ENCODE results near the gene MMS19.

The MMS19 gene

DNA sequence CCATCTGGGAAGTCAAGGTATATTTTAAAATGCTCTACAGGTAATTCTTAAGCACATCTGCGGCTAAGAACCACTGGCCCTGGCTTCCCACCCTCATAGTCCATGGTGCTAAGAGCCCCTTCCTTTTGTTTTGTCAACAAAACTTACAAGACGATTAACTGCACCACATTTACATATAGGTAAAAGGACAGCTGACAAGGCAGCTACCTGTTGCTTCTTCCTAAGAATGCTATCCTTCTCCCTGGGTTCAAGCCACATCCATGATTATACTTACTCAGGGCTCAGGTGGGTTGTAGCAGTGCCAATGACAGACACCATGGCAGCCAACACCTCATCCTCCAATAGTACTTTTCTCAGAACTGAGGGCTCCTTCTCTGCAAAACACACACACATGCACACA, 35.9 kb downstream of the MMS19 start:
- H3K36me3 ChIP-seq (ENCODE audit: control insufficient read depth, insufficient read depth, low read length): peaks cover 96% of the 10 kb centered on the region
- no peak overlapping the region for H3K4me3 ChIP-seq (ENCODE audit: extremely low read depth, insufficient read depth, low read length, poor library complexity, severe bottlenecking)
- H3K27ac ChIP-seq (ENCODE audit: low read depth, low read length, severe bottlenecking): no peak overlapping the region
- no peaks in the 10 kb centered on the region for H3K4me1 ChIP-seq (ENCODE audit: control insufficient read depth, insufficient read depth, low read length, poor library complexity, severe bottlenecking)
- 100% methylated on average over 2 of the region's 2 CpGs for WGBS, 2 experiments (ENCODE audit: insufficient coverage in 2 of 2)
- no peaks in the 10 kb centered on the region for H3K9me3 ChIP-seq (ENCODE audit: control insufficient read depth, low read length)

- Histone ChIP-seq H3K9me3 (ENCODE audit: control insufficient read depth, low read length) (no peaks in the 10 kb centered on the region), H3K4me1 (ENCODE audit: control insufficient read depth, insufficient read depth, low read length, poor library complexity, severe bottlenecking) (no peaks in the 10 kb centered on the region), H3K4me3 (ENCODE audit: extremely low read depth, insufficient read depth, low read length, poor library complexity, severe bottlenecking) (no peak overlapping the region), H3K36me3 (ENCODE audit: control insufficient read depth, insufficient read depth, low read length) (peaks cover 99% of the 10 kb centered on the region), H3K27ac (ENCODE audit: low read depth, low read length, severe bottlenecking) (no peak overlapping the region)
- 78 to 80% methylated on average over 6 of the region's 7 CpGs for WGBS, 2 experiments (ENCODE audit: insufficient coverage in 2 of 2)
Observed at GRCh38 chr10:97459933-97460332, 38.3 kb downstream of the MMS19 start.

DNA sequence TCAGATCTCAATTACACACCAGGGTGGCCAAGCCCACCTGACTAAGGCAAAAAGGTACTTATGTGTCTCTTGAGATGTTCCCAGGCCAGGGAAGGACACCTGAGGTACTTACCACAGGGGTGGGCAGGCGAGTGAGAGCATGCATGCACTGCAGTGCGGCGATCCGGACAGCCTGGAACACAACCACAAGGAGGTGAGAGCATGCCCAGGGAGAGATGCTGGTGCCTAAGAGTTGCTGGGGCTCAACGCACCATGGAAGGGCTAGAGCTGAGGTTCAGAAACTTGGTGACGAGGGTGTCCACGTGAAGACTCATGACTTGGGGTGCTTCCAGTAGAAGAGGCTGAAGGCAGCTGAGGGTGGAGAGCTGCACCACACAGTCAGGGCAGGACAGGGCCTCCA, 39.1 kb downstream of the MMS19 start:
- H3K36me3 ChIP-seq (ENCODE audit: control insufficient read depth, insufficient read depth, low read length): peaks cover 99% of the 10 kb centered on the region

GRCh38 chr10:97456686-97457065, 41.5 kb downstream of the MMS19 start:
- no peaks in the 10 kb centered on the region for H3K9me3 ChIP-seq (ENCODE audit: control insufficient read depth, low read length)
- no peak overlapping the region for H3K4me3 ChIP-seq (ENCODE audit: extremely low read depth, insufficient read depth, low read length, poor library complexity, severe bottlenecking)
- H3K27ac ChIP-seq (ENCODE audit: low read depth, low read length, severe bottlenecking): no peak overlapping the region
- WGBS, 2 experiments (ENCODE audit: insufficient coverage in 2 of 2): 83 to 100% methylated on average over 2 to 3 of the region's 3 CpGs
- H3K4me1 ChIP-seq (ENCODE audit: control insufficient read depth, insufficient read depth, low read length, poor library complexity, severe bottlenecking): no peaks in the 10 kb centered on the region
- peaks cover 99% of the 10 kb centered on the region for H3K36me3 ChIP-seq (ENCODE audit: control insufficient read depth, insufficient read depth, low read length)

More for the DNA sequence above, 39.1 kb downstream of the MMS19 start:
- Histone ChIP-seq H3K4me3 (ENCODE audit: extremely low read depth, insufficient read depth, low read length, poor library complexity, severe bottlenecking) (no peak overlapping the region), H3K4me1 (ENCODE audit: control insufficient read depth, insufficient read depth, low read length, poor library complexity, severe bottlenecking) (no peaks in the 10 kb centered on the region), H3K27ac (ENCODE audit: low read depth, low read length, severe bottlenecking) (no peak overlapping the region), H3K9me3 (ENCODE audit: control insufficient read depth, low read length) (no peaks in the 10 kb centered on the region)
- WGBS, 2 experiments (ENCODE audit: insufficient coverage in 2 of 2): 95 to 99% methylated on average over 7 of the region's 7 CpGs

GRCh38 chr10:97456034-97456685, 42.1 kb downstream of the MMS19 start:
- H3K9me3 ChIP-seq (ENCODE audit: control insufficient read depth, low read length): no peaks in the 10 kb centered on the region
- H3K27ac ChIP-seq (ENCODE audit: low read depth, low read length, severe bottlenecking): no peak overlapping the region
- H3K4me1 ChIP-seq (ENCODE audit: control insufficient read depth, insufficient read depth, low read length, poor library complexity, severe bottlenecking): no peaks in the 10 kb centered on the region
- peaks cover 98% of the 10 kb centered on the region for H3K36me3 ChIP-seq (ENCODE audit: control insufficient read depth, insufficient read depth, low read length)
- 74 to 93% methylated on average over 3 to 5 of the region's 5 CpGs for WGBS, 2 experiments (ENCODE audit: insufficient coverage in 2 of 2)
- no peak overlapping the region for H3K4me3 ChIP-seq (ENCODE audit: extremely low read depth, insufficient read depth, low read length, poor library complexity, severe bottlenecking)

DNA sequence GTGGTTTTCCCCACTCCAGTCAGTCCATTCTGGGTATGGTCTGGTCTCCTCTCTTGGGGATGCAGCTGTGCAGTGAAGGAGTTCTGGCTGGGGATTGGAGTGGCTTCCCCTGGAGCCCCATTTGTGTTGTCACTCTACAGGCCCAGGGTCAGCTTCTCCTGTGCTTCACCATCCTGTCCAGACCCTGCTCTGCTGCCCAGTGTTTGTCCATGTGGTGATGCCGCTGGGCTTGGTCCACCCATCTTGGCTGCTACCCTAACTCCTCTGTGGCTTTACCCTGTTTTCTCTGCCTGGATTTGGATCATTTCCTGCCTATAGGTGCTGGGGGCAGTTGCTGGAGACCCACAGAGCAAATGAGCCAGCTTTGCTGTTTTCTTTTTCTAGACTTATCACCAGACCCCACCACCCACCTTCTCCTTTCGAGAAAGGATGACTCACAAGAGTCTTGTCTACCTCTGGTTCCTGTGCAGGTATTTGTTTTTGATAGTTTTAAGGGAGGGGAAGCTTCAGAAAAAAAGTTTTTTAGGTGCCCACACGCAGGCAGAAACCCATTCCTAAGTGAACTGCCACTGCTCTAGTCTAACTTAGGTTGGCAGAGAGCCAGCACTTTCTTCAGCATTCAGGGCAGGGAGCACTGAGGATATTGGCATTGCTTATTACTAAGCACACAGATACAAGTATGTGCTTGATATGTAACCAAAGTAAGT, 43.7 kb downstream of the MMS19 start:
- Histone ChIP-seq H3K4me1 (ENCODE audit: control insufficient read depth, insufficient read depth, low read length, poor library complexity, severe bottlenecking) (no peaks in the 10 kb centered on the region), H3K36me3 (ENCODE audit: control insufficient read depth, insufficient read depth, low read length) (peaks cover 90% of the 10 kb centered on the region), H3K27ac (ENCODE audit: low read depth, low read length, severe bottlenecking) (no peak overlapping the region), H3K9me3 (ENCODE audit: control insufficient read depth, low read length) (no peaks in the 10 kb centered on the region), H3K4me3 (ENCODE audit: extremely low read depth, insufficient read depth, low read length, poor library complexity, severe bottlenecking) (no peak overlapping the region)
- 94% methylated on average over 2 of the region's 3 CpGs for whole genome bisulfite sequencing, 2 experiments (ENCODE audit: insufficient coverage in 2 of 2)

GRCh38 chr10:97452352-97452751, 45.9 kb downstream of the MMS19 start:
- no peak overlapping the region for H3K27ac ChIP-seq (ENCODE audit: low read depth, low read length, severe bottlenecking)
- H3K4me3 ChIP-seq (ENCODE audit: extremely low read depth, insufficient read depth, low read length, poor library complexity, severe bottlenecking): no peak overlapping the region
- peaks cover 78% of the 10 kb centered on the region for H3K36me3 ChIP-seq (ENCODE audit: control insufficient read depth, insufficient read depth, low read length)
- 90 to 97% methylated on average over 4 to 5 of the region's 6 CpGs for WGBS, 2 experiments (ENCODE audit: insufficient coverage in 2 of 2)
- H3K9me3 ChIP-seq (ENCODE audit: control insufficient read depth, low read length): no peaks in the 10 kb centered on the region
- H3K4me1 ChIP-seq (ENCODE audit: control insufficient read depth, insufficient read depth, low read length, poor library complexity, severe bottlenecking): peaks cover 5% of the 10 kb centered on the region

- Histone ChIP-seq H3K27ac (ENCODE audit: low read depth, low read length, severe bottlenecking) (no peak overlapping the region), H3K9me3 (ENCODE audit: control insufficient read depth, low read length) (no peaks in the 10 kb centered on the region), H3K4me1 (ENCODE audit: control insufficient read depth, insufficient read depth, low read length, poor library complexity, severe bottlenecking) (peaks cover 11% of the 10 kb centered on the region), H3K4me3 (ENCODE audit: extremely low read depth, insufficient read depth, low read length, poor library complexity, severe bottlenecking) (no peak overlapping the region), H3K36me3 (ENCODE audit: control insufficient read depth, insufficient read depth, low read length) (peaks cover 73% of the 10 kb centered on the region)
- 93 to 95% methylated on average over 16 to 17 of the region's 17 CpGs for WGBS, 2 experiments (ENCODE audit: insufficient coverage in 2 of 2)
Observed at GRCh38 chr10:97451605-97452004, 46.6 kb downstream of the MMS19 start.

- peaks cover 66% of the 10 kb centered on the region for H3K36me3 ChIP-seq (ENCODE audit: control insufficient read depth, insufficient read depth, low read length)
- peaks cover 11% of the 10 kb centered on the region for H3K4me1 ChIP-seq (ENCODE audit: control insufficient read depth, insufficient read depth, low read length, poor library complexity, severe bottlenecking)
- H3K4me3 ChIP-seq (ENCODE audit: extremely low read depth, insufficient read depth, low read length, poor library complexity, severe bottlenecking): no peak overlapping the region
- H3K27ac ChIP-seq (ENCODE audit: low read depth, low read length, severe bottlenecking): no peak overlapping the region
- H3K9me3 ChIP-seq (ENCODE audit: control insufficient read depth, low read length): no peaks in the 10 kb centered on the region
- WGBS, 2 experiments (ENCODE audit: insufficient coverage in 2 of 2): 88 to 100% methylated on average over 1 of the region's 2 CpGs
Observed at GRCh38 chr10:97450828-97451227, 47.4 kb downstream of the MMS19 start.

- Histone ChIP-seq H3K27ac (ENCODE audit: low read depth, low read length, severe bottlenecking) (peak within 1 kb of the TSS; percentile 53), H3K9me3 (ENCODE audit: control insufficient read depth, low read length) (no peaks in the 10 kb centered on the region), H3K36me3 (ENCODE audit: control insufficient read depth, insufficient read depth, low read length) (peaks cover 40% of the 10 kb centered on the region), H3K4me3 (ENCODE audit: extremely low read depth, insufficient read depth, low read length, poor library complexity, severe bottlenecking) (peak within 1 kb of the TSS; percentile 93), H3K4me1 (ENCODE audit: control insufficient read depth, insufficient read depth, low read length, poor library complexity, severe bottlenecking) (peaks cover 14% of the 10 kb centered on the region)
- 1% methylated on average over 50 to 53 of the region's 66 CpGs for WGBS, 2 experiments (ENCODE audit: insufficient coverage in 2 of 2)
Observed at GRCh38 chr10:97445722-97446639, 52.2 kb downstream of the MMS19 start, which contains the start of the genes EXOSC1 and ZDHHC16. EXOSC1 (minus strand) TSS chr10:97446006; CDS start chr10:97445985, 21 bp downstream. ZDHHC16 (plus strand) TSS chr10:97446175; CDS start chr10:97451676, 5,501 bp downstream.
